Measurements from ENCODE around the gene SOWAHB.

- TF ChIP-seq POLR2AphosphoS5 (IDR thresholded peaks at IDR 0.05; ENCODE audit: low read depth, low read length): no peak
- no peak for TF ChIP-seq POLR2A (IDR thresholded peaks at IDR 0.05; ENCODE audit: low read depth, low read length)
- no peak for TF ChIP-seq TAF1 (IDR thresholded peaks at IDR 0.05; ENCODE audit: borderline replicate concordance, low read depth, low read length)
Measured at GRCh38 chr4:76931576-76932276, 33.8 kb upstream of the SOWAHB start.
